ENCODE data around the gene DOCK8. TPM values are rescaled to one million over a fixed set of nuclear protein-coding genes. Genes with fewer than 3 reads are reported as not detected.

DOCK8 gene
- total and polyA plus RNA-seq, 2 of the 13 experiments (the other 11 are each of a cell fraction or from before 2014, with no cell fraction given) = 0.28 to 0.38 TPM

- H2AFZ ChIP-seq (ENCODE audit: low read length) = no peak overlapping the region
- H3K27me3 ChIP-seq (ENCODE audit: control insufficient read depth in 1 of 2, insufficient read depth in 2 of 2, low read length in 2 of 2) = peaks cover 0 to 1% of the 10 kb centered on the region in 2 experiments; a peak in 1 of 5 replicates
- in situ Hi-C loops (cut with HindIII; ENCODE audit: extremely low pct_ligation_motif_present, low pct_unique_long_range_greater_than_20kb) = no loop called here
- ChIA-PET CTCF (ENCODE audit: low intra/inter-chr PET ratio, low total read pairs) (no interaction called here), POLR2A (no interaction called here)
- H3K4me1 ChIP-seq (ENCODE audit: insufficient read depth, low read length) = peaks cover 42% of the 10 kb centered on the region
- H3K79me2 ChIP-seq (ENCODE audit: insufficient read depth, low read length) = no peaks in the 10 kb centered on the region
- no peaks in the 10 kb centered on the region for H3K36me3 ChIP-seq (replicated peaks in 1 of 2; ENCODE audit: control insufficient read depth in 1 of 2, insufficient read depth in 2 of 2, low read length in 2 of 2)
- H3K9ac ChIP-seq (ENCODE audit: insufficient read depth, low read depth, low read length) = no peak overlapping the region
- no peak overlapping the region for H3K27ac ChIP-seq (ENCODE audit: extremely low read length, insufficient read depth, low read length)
- ATAC-seq (no peak), FAIRE-seq (no peak), DNase-seq (ENCODE audit: low spot score) (no peak)
- 0% methylated on average over 1 of the region's 1 CpG for WGBS (ENCODE audit: low lambda C conversion rate)
- no peak overlapping the region for H3K4me3 ChIP-seq (replicated peaks in 1 of 3; ENCODE audit: insufficient read depth in 1 of 3, low read depth in 2 of 3, low read length in 3 of 3)
- no peaks in the 10 kb centered on the region for H3K9me3 ChIP-seq (ENCODE audit: low read length)
- no peak overlapping the region for H3K4me2 ChIP-seq (ENCODE audit: low read depth, low read length)
- no TSS peak for BruUV-seq (replicated peaks)
- H4K20me1 ChIP-seq (ENCODE audit: insufficient read depth, low read length) = no peaks in the 10 kb centered on the region
- intact Hi-C loops (cut with micrococcal nuclease; ENCODE audit: unreplicated experiment) = no loop called here
- TF ChIP-seq SP5 (CRISPR knock-in tag; IDR thresholded peaks at IDR 0.05; ENCODE audit: borderline replicate concordance, low read depth) = no peak
- no peak for TF ChIP-seq MXD3 (CRISPR knock-in tag; IDR thresholded peaks at IDR 0.05)
- TF ChIP-seq MED8 (CRISPR knock-in tag; IDR thresholded peaks at IDR 0.05; ENCODE audit: insufficient replicate concordance) = no peak
- TF ChIP-seq TOPORS (CRISPR knock-in tag; IDR thresholded peaks at IDR 0.05) = no peak
- no peak for TF ChIP-seq HMG20B (CRISPR knock-in tag; conservative IDR thresholded peaks at IDR 0.05)
- no peak for TF ChIP-seq SAP130 (CRISPR knock-in tag; IDR thresholded peaks at IDR 0.05; ENCODE audit: low read depth)
- no peak for TF ChIP-seq SNAPC4 (CRISPR knock-in tag; IDR thresholded peaks at IDR 0.05)
- TF ChIP-seq ETS1 (CRISPR knock-in tag; IDR thresholded peaks at IDR 0.05) = no peak
- TF ChIP-seq CCDC6 (CRISPR knock-in tag; IDR thresholded peaks at IDR 0.05) = no peak
- no peak for TF ChIP-seq AHDC1 (CRISPR knock-in tag; IDR thresholded peaks at IDR 0.05; ENCODE audit: borderline replicate concordance)
- TF ChIP-seq ZSCAN25 (CRISPR knock-in tag; IDR thresholded peaks at IDR 0.05) = no peak
These were observed 252.1 kb downstream of the DOCK8 start for GRCh38 chr9:466747-467146.
